Ovary (tissue), 10 donors: ENCODE measurements around the gene HIBCH. TPM values are rescaled to one million over a fixed set of nuclear protein-coding genes. Genes with fewer than 3 reads are reported as not detected.
A peak's percentile ranks its signal among the peaks of the same experiment; 100 is the strongest.

ENCODE experiments used
- DNase-seq, 5 donors: peaks; one replicate each; pipeline ENCODE4 v3.0.0-alpha.2; 2019 to 2020
- H3K27ac ChIP-seq, 2 donors: fragments of 200-600 bp; one replicate each; pipeline versions ENCODE4 v1.5.1 to v1.8.0; 2019 to 2022
- H3K27me3 ChIP-seq: fragments of 200-600 bp; one replicate; pipeline ENCODE4 v1.8.0; 2022
- H3K36me3 ChIP-seq: fragments of 200-600 bp; sonication (generic); one replicate; pipeline ENCODE4 v1.5.1; 2019
- H3K4me1 ChIP-seq: one replicate; pipeline ENCODE4 v1.8.1; 2013; ENCODE audit warnings: mild to moderate bottlenecking, moderate library complexity; ENCODE audit not compliant: insufficient read depth
- H3K4me3 ChIP-seq: fragments of 200-600 bp; sonication (generic); one replicate; pipeline ENCODE4 v1.5.1; 2017
- H3K9me3 ChIP-seq, 2 donors: fragments of 200-600 bp in 1 of 2; sonication (generic) in 1 of 2; one replicate each; pipeline versions ENCODE4 v1.5.1 to v1.8.1; 2013 to 2019; ENCODE audit warnings: mild to moderate bottlenecking in 1 of 2, moderate library complexity in 1 of 2
- CTCF ChIP-seq, 3 donors: fragments of 450-650 bp in 2 of 3; fragments of 200-600 bp in 1 of 3; IDR thresholded peaks; one replicate each; pipeline versions ENCODE4 v1.5.1 to v1.8.0; 2016 to 2022; ENCODE audit warnings: antibody characterized with exemption in 3 of 3, mild to moderate bottlenecking in 1 of 3
- EP300 ChIP-seq: sonication (generic); formaldehyde crosslinking; IDR thresholded peaks from one replicate; pipeline ENCODE4 v1.6.1; 2017; ENCODE audit warnings: antibody characterized with exemption
- POLR2A ChIP-seq: fragments of 450-650 bp; IDR thresholded peaks from one replicate; pipeline ENCODE4 v1.6.1; 2017; ENCODE audit warnings: antibody characterized with exemption, mild to moderate bottlenecking, moderate library complexity
- WGBS, 3 donors: extraction: QIAGEN DNeasy Blood & Tissue Kit in 1 of 3; methylation state at CpG; one replicate each; pipeline versions ENCODE4 v1.1.5 to v1.1.7; 2013 to 2017; 5-methylcytosine and 5-hydroxymethylcytosine counted together
- intact Hi-C, 4 donors: fragments of 100-400 bp; cut with DNase I; formaldehyde crosslinking; loops; one replicate each; pipeline versions ENCODE4 v1.11.0 to v1.15.1; 2022 to 2023
- long read RNA-seq, 3 donors: library from polyadenylated mRNA in 2 of 3; unstranded in 2 of 3; transcript quantifications; one replicate each; pipeline ENCODE4 v2.0.0 and lab custom pipeline, GENCODE V29; 2021 to 2026
- polyA plus RNA-seq, 2 donors: library from polyadenylated mRNA; stranded (reverse); fragments of 200-250 nt in 1 of 2; fragments of 350-450 nt in 1 of 2; fragmentation: Illumina TruSeq in 1 of 2; extraction: RNeasy Lipid Tissue Mini Kit (QIAGEN cat#74804) in 1 of 2; gene quantifications; one replicate each; pipeline ENCODE4 v1.2.3, GENCODE V29; 2013 to 2014
- total RNA-seq, 7 donors: library from RNA; depleted of rRNA in 2 of 7; stranded (reverse); fragments of >200 nt in 2 of 7; fragmentation: NEBNext Ultra II Directional in 3 of 7; extraction: Animal tissue kit (Norgen Biotek cat#: 25700) in 3 of 7; gene quantifications; one replicate each; pipeline versions ENCODE4 v1.1.0 to v1.2.4, GENCODE V29; 2016 to 2023
- donor health status: DM: no; HTN: no; CAD: no; lungs with moderate emphysema.
- donor health status: DM: no; HTN: no; CAD: no.
- donor health status: Bipolar disorder and iron deficiency.
- donor health status: DM: yes; HTN: yes; CAD: no.
- donor health status: DM: no; HTN: no; CAD: no.
- donor health status: DM: yes; HTN: yes; CAD: no.

The HIBCH gene, protein sequence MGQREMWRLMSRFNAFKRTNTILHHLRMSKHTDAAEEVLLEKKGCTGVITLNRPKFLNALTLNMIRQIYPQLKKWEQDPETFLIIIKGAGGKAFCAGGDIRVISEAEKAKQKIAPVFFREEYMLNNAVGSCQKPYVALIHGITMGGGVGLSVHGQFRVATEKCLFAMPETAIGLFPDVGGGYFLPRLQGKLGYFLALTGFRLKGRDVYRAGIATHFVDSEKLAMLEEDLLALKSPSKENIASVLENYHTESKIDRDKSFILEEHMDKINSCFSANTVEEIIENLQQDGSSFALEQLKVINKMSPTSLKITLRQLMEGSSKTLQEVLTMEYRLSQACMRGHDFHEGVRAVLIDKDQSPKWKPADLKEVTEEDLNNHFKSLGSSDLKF
- total RNA-seq (10 to 100 TPM; 11.4 to 28.4 (median 21.9) TPM), polyA plus RNA-seq (10 to 100 TPM in 1 of 2 donors, 1 to 10 TPM in 1; 9.7 to 20.5 TPM)
- long read RNA-seq, donor 1, transcript HIBCH-201 (14 exons, 1,939 nt) = major isoform, 59 of 94 reads
- long read RNA-seq, donor 1, partial matches to known transcripts = 13 of 94 reads
- long read RNA-seq, donor 1, other reads (novel, unspliced or antisense) = 19 of 94 reads
- long read RNA-seq, donor 2, transcript HIBCH-201 (14 exons, 1,939 nt) = major isoform, 9 of 18 reads
- long read RNA-seq, donor 2, partial matches to known transcripts = 5 of 18 reads
- long read RNA-seq, donor 2, other reads (novel, unspliced or antisense) = 0 of 18 reads
- long read RNA-seq, donor 3, transcript HIBCH-201 (14 exons, 1,939 nt) = major isoform, 13 of 31 reads
- long read RNA-seq, donor 3, partial matches to known transcripts = 8 of 31 reads
- long read RNA-seq, donor 3, other reads (novel, unspliced or antisense) = 8 of 31 reads

GRCh38 chr2:190319555-190320498 is at the start of gene HIBCH:
Gene HIBCH (minus strand): TSS chr2:190319826. CDS start chr2:190319750, 76 bp downstream.
- TF ChIP-seq CTCF (IDR thresholded peaks at IDR 0.05) (peak; percentile 72 to 88 (median 75)), EP300 (no peak), POLR2A (peak; percentile 24)
- intact Hi-C loops = loop anchor here in 1 of 4 donors (10.0 kb wide), 1 partner anchor 55 kb away; no protein-coding TSS in a partner anchor
- no peaks in the 10 kb centered on the region for H3K36me3 ChIP-seq
- H3K9me3 ChIP-seq = no peaks in the 10 kb centered on the region
- no peaks in the 10 kb centered on the region for H3K27me3 ChIP-seq
- H3K4me3 ChIP-seq = peak within 1 kb of the TSS; percentile 52
- 0 to 2% (median 1%) methylated on average over 50 of the region's 50 CpGs for WGBS, 3 donors
- peak within 1 kb of the TSS; percentile 78 for H3K27ac ChIP-seq
- peaks cover 3% of the 10 kb centered on the region for H3K4me1 ChIP-seq
- DNase-seq = peak; percentile 98 to 99 (median 98)

GRCh38 chr2:190367091-190367490 is 47.5 kb upstream of the HIBCH start:
- Histone ChIP-seq H3K27me3 (no peaks in the 10 kb centered on the region), H3K36me3 (no peaks in the 10 kb centered on the region), H3K4me1 (peaks cover under 1% of the 10 kb centered on the region), H3K4me3 (no peak overlapping the region), H3K9me3 (no peaks in the 10 kb centered on the region), H3K27ac (no peak overlapping the region)
- no peak for DNase-seq
- WGBS, 3 donors = 90 to 95% (median 94%) methylated on average over 4 of the region's 4 CpGs
- TF ChIP-seq EP300 = no peak
- no peak for TF ChIP-seq CTCF (IDR thresholded peaks at IDR 0.05)
- no peak for TF ChIP-seq POLR2A
- intact Hi-C loops = no loop called here

DNA sequence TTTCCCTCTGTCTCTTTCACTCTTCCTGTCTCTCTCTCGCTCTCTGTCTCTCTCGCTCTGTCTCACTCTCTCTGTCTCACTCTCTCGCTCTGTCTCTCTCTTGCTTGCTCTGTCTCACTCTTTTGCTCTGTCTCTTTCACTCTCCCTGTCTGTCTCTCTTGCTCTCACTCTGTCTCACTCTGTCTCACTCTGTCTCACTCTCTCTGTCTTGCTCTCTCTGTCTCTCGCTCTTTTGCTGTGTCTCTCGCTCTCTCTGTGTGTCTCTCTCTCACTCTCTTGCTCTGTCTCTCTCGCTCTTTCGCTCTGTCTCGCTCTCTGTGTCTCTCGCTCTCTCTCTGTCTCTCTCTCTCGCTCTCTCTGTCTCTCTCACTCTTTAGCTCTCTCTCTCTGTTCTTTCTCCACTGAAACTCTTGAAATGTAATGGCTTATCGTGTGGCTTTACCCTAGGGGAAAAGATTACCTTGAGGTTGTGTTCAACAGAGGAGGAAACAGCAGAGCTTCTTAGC is 46.7 kb upstream of the HIBCH start:
- TF ChIP-seq EP300 (no peak), CTCF (IDR thresholded peaks at IDR 0.05) (no peak), POLR2A (no peak)
- H3K36me3 ChIP-seq = no peaks in the 10 kb centered on the region
- no peaks in the 10 kb centered on the region for H3K4me1 ChIP-seq
- intact Hi-C loops = no loop called here
- no peak overlapping the region for H3K4me3 ChIP-seq
- 88 to 93% (median 93%) methylated on average over 11 of the region's 11 CpGs for whole genome bisulfite sequencing, 3 donors
- H3K27me3 ChIP-seq = no peaks in the 10 kb centered on the region
- no peaks in the 10 kb centered on the region for H3K9me3 ChIP-seq
- no peak for DNase-seq
- no peak overlapping the region for H3K27ac ChIP-seq
